HEK293 (cell line): ENCODE results near the gene PYROXD2.
A peak's percentile ranks its signal among the peaks of the same experiment; 100 is the strongest.

Experiments used
- CTCF ChIA-PET: fragments of 350-600 bp; formaldehyde crosslinking; extraction: SDS; loops from one replicate; lab custom pipeline; 2021; ENCODE audit warnings: antibody characterized with exemption; lab: Yijun Ruan, JAX
- POLR2A ChIA-PET: fragments of 300-600 bp; formaldehyde crosslinking; extraction: SDS; loops from one replicate; lab custom pipeline; 2020; ENCODE audit warnings: antibody characterized with exemption, inconsistent platforms; lab: Yijun Ruan, JAX
- H3K27ac ChIP-seq: fragments of 200-500 bp; sonication (Bioruptor generic); 2 replicates; pipeline ENCODE4 v1.5.1; 2014; ENCODE audit warnings: low read depth, low read length, control low read depth, inconsistent platforms; ENCODE audit errors: extremely low read depth
- H3K36me3 ChIP-seq, 2 experiments: fragments of 200-500 bp in 1 of 2; sonication (Bioruptor generic) in 1 of 2; 1 replicate in 1 of 2; 2 replicates in 1 of 2; pipeline ENCODE4 v1.5.1; 2014 to 2017; ENCODE audit warnings: inconsistent platforms in 2 of 2, low read length in 2 of 2; ENCODE audit not compliant: control insufficient read depth in 2 of 2, insufficient read depth in 1 of 2
- H3K4me1 ChIP-seq: fragments of 200-500 bp; sonication (Bioruptor generic); 2 replicates; pipeline ENCODE4 v1.5.1; 2014; ENCODE audit warnings: mild to moderate bottlenecking, low read length, inconsistent platforms; ENCODE audit not compliant: control insufficient read depth, insufficient read depth
- H3K4me3 ChIP-seq: 2 replicates; pipeline ENCODE4 v1.5.1; 2011; ENCODE audit warnings: low read depth, mild to moderate bottlenecking, control low read depth, low read length, moderate library complexity
- H3K9me3 ChIP-seq: fragments of 200-500 bp; sonication (Bioruptor generic); 2 replicates; pipeline ENCODE4 v1.5.1; 2014; ENCODE audit warnings: low read depth, low read length, inconsistent platforms; ENCODE audit not compliant: control insufficient read depth, insufficient read depth
- CTCF ChIP-seq: fragments of 450-650 bp; formaldehyde crosslinking; IDR thresholded peaks from 2 replicates; pipeline ENCODE4 v1.5.1; 2016; ENCODE audit warnings: missing biosample characterization, missing genetic modification characterization
- EGR2 ChIP-seq: fragments of 450-650 bp; formaldehyde crosslinking; IDR thresholded peaks from 2 replicates; pipeline ENCODE4 v1.5.1; 2016; ENCODE audit warnings: low read depth, missing biosample characterization, missing genetic modification characterization
- MZF1 ChIP-seq: fragments of 450-650 bp; formaldehyde crosslinking; IDR thresholded peaks from 2 replicates; pipeline ENCODE4 v1.5.1; 2017; ENCODE audit warnings: missing biosample characterization, missing genetic modification characterization, borderline replicate concordance
- SETDB1 ChIP-seq: IDR thresholded peaks from one replicate; pipeline ENCODE4 v1.6.1; 2017; ENCODE audit warnings: mild to moderate bottlenecking, low read length, moderate library complexity, mixed read lengths; ENCODE audit not compliant: insufficient read length
- SP2 ChIP-seq: fragments of 450-650 bp; formaldehyde crosslinking; IDR thresholded peaks from 2 replicates; pipeline ENCODE4 v1.5.1; 2016; ENCODE audit warnings: missing biosample characterization, missing genetic modification characterization
- SP3 ChIP-seq: fragments of 450-650 bp; formaldehyde crosslinking; IDR thresholded peaks from 2 replicates; pipeline ENCODE4 v1.5.1; 2016; ENCODE audit warnings: missing biosample characterization, missing genetic modification characterization
- ZBTB20 ChIP-seq: fragments of 450-650 bp; formaldehyde crosslinking; IDR thresholded peaks from 2 replicates; pipeline ENCODE4 v1.5.1; 2016; ENCODE audit warnings: missing biosample characterization, missing genetic modification characterization
- ZFHX2 ChIP-seq: fragments of 450-650 bp; formaldehyde crosslinking; conservative IDR thresholded peaks from 2 replicates; pipeline ENCODE4 v1.5.1; 2016; ENCODE audit warnings: missing biosample characterization, missing genetic modification characterization
- ZFP3 ChIP-seq: fragments of 450-650 bp; formaldehyde crosslinking; IDR thresholded peaks from 2 replicates; pipeline ENCODE4 v1.5.1; 2016; ENCODE audit warnings: low read depth, missing biosample characterization, missing genetic modification characterization
- ZNF121 ChIP-seq: fragments of 450-650 bp; formaldehyde crosslinking; IDR thresholded peaks from 2 replicates; pipeline ENCODE4 v1.5.1; 2016; ENCODE audit warnings: missing biosample characterization, missing genetic modification characterization
- ZNF140 ChIP-seq: fragments of 450-650 bp; formaldehyde crosslinking; IDR thresholded peaks from 2 replicates; pipeline ENCODE4 v1.5.1; 2016; ENCODE audit warnings: missing biosample characterization, missing genetic modification characterization
- ZNF19 ChIP-seq: fragments of 450-650 bp; formaldehyde crosslinking; IDR thresholded peaks from 2 replicates; pipeline ENCODE4; 2016; ENCODE audit warnings: missing biosample characterization, missing genetic modification characterization, low read depth
- ZNF214 ChIP-seq: fragments of 450-650 bp; formaldehyde crosslinking; IDR thresholded peaks from 2 replicates; pipeline ENCODE4 v1.5.1; 2017; ENCODE audit warnings: missing biosample characterization, mild to moderate bottlenecking, missing genetic modification characterization, borderline replicate concordance
- ZNF23 ChIP-seq: fragments of 450-650 bp; formaldehyde crosslinking; IDR thresholded peaks from 2 replicates; pipeline ENCODE4 v1.5.1; 2016; ENCODE audit warnings: missing biosample characterization, missing genetic modification characterization, borderline replicate concordance
- ZNF354C ChIP-seq: fragments of 450-650 bp; formaldehyde crosslinking; IDR thresholded peaks from 2 replicates; pipeline ENCODE4 v1.5.1; 2016; ENCODE audit warnings: missing biosample characterization, missing genetic modification characterization, low read depth, borderline replicate concordance
- ZNF362 ChIP-seq: fragments of 450-650 bp; formaldehyde crosslinking; IDR thresholded peaks from 2 replicates; pipeline ENCODE4 v1.5.1; 2016; ENCODE audit warnings: missing biosample characterization, missing genetic modification characterization
- ZNF37A ChIP-seq: fragments of 450-650 bp; IDR thresholded peaks from 2 replicates; pipeline ENCODE4 v1.5.1; 2018; ENCODE audit warnings: missing biosample characterization, missing genetic modification characterization
- ZNF555 ChIP-seq: fragments of 450-650 bp; formaldehyde crosslinking; conservative IDR thresholded peaks from 2 replicates; pipeline ENCODE4 v1.5.1; 2017; ENCODE audit warnings: missing biosample characterization, mild to moderate bottlenecking, missing genetic modification characterization, inconsistent platforms
- ZNF558 ChIP-seq: fragments of 450-650 bp; formaldehyde crosslinking; IDR thresholded peaks from 2 replicates; pipeline ENCODE4 v1.5.1; 2016; ENCODE audit warnings: missing biosample characterization, missing genetic modification characterization
- ZNF701 ChIP-seq: fragments of 450-650 bp; formaldehyde crosslinking; IDR thresholded peaks from 2 replicates; pipeline ENCODE4 v1.5.1; 2016; ENCODE audit warnings: missing biosample characterization, missing genetic modification characterization
- ZNF776 ChIP-seq: fragments of 450-650 bp; formaldehyde crosslinking; IDR thresholded peaks from 2 replicates; pipeline ENCODE4 v1.5.0; 2017; ENCODE audit warnings: missing biosample characterization, missing genetic modification characterization, borderline replicate concordance
- ZNF777 ChIP-seq: fragments of 450-650 bp; formaldehyde crosslinking; IDR thresholded peaks from 2 replicates; pipeline ENCODE4 v1.5.1; 2017; ENCODE audit warnings: missing biosample characterization, missing genetic modification characterization, borderline replicate concordance
- ZNF830 ChIP-seq: fragments of 450-650 bp; IDR thresholded peaks from 2 replicates; pipeline ENCODE4 v1.5.0; 2018; ENCODE audit warnings: missing biosample characterization, missing genetic modification characterization, low read depth, mild to moderate bottlenecking, moderate library complexity
- TF ChIP-seq, protein P1 (sequence below): fragments of 450-650 bp; IDR thresholded peaks from 2 replicates; pipeline ENCODE4 v1.5.1; 2018; ENCODE audit warnings: missing biosample characterization, mild to moderate bottlenecking, missing genetic modification characterization

PYROXD2 gene

DNA sequence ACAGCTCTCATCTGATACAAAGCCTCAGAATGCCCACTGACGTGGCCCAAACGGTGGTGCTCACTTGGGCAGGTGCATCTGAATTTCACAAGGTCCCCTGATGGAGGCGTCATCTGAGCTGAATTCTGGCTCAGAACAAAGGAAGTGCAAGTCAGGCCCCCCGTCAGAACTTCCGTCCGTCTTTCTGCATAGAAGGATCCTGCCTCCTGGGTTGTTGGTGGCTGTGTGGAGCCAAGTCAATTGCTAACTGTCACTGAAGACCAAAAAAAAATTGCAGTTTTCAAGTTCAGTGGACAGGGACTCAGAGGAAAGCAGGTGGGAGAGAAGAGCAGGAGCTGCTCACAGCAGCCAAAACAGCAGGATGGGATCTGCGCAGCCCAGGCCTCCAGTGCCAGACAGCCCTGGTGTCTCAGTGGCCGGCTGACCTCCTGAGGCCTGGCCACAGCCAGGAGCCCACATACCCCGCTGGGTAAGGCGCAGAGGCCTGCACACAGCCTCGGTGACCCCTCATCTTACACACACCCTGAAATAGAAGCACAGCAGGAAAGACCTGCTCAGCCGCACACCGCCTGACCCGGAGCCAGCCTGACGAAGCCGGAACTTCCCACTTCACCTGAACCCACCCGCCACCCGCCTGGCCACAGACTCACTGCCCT is 49.4 kb downstream of the PYROXD2 start (continued):
- TF ChIP-seq ZNF701 (tag by site-specific recombination) (no peak), ZNF777 (no peak)

GRCh38 chr10:98364432-98365102 is 50.4 kb downstream of the PYROXD2 start:
- ChIA-PET POLR2A (no interaction called here), CTCF (interaction anchor here (0.5 to 0.8 kb wide), 2 partner anchors 14 to 62 kb away, joined by 3 to 4 read pairs; no protein-coding TSS in a partner anchor)
- no peak overlapping the region for H3K27ac ChIP-seq
- TF ChIP-seq ZNF555 (no peak), EGR2 (tag by site-specific recombination) (peak; percentile 66), ZFHX2 (tag by site-specific recombination) (peak; percentile 68)
- TF ChIP-seq, all 188 proteins: peak for 2
- H3K36me3 ChIP-seq, result no peaks in the 10 kb centered on the region
- H3K9me3 ChIP-seq, result no peaks in the 10 kb centered on the region
- H3K4me3 ChIP-seq, result no peak overlapping the region
- H3K4me1 ChIP-seq, result no peaks in the 10 kb centered on the region

DNA sequence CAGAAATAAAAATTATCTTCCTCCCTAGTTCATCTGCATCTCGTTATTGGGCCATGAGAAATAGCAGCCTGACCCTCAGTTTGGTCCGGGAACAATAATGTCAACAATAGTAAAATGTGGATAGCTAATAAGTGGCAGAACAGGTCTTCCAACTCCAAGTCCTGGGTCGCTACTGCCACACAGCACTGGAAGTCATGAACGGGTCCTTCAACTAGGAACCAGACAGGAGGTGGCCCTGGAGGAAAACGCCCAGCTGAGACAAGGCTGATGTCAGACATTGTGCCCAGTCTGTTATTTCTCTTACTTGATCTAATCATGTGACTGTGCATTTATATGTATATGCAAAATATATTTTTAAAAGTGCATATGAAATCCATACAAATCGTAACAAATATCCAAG is 51.8 kb downstream of the PYROXD2 start:
- no peak for TF ChIP-seq ZNF121
- no peak for TF ChIP-seq ZNF214 (tag by site-specific recombination)
- TF ChIP-seq ZNF19 (tag by site-specific recombination), result no peak
- no peak for TF ChIP-seq ZNF23
- TF ChIP-seq MZF1 (tag by site-specific recombination), result no peak
- TF ChIP-seq, protein P1, sequence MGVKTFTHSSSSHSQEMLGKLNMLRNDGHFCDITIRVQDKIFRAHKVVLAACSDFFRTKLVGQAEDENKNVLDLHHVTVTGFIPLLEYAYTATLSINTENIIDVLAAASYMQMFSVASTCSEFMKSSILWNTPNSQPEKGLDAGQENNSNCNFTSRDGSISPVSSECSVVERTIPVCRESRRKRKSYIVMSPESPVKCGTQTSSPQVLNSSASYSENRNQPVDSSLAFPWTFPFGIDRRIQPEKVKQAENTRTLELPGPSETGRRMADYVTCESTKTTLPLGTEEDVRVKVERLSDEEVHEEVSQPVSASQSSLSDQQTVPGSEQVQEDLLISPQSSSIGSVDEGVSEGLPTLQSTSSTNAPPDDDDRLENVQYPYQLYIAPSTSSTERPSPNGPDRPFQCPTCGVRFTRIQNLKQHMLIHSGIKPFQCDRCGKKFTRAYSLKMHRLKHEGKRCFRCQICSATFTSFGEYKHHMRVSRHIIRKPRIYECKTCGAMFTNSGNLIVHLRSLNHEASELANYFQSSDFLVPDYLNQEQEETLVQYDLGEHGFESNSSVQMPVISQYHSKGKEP (tag by site-specific recombination), result no peak
- no peak for TF ChIP-seq ZNF830 (tag by site-specific recombination)
- no peak for TF ChIP-seq ZFP3 (tag by site-specific recombination)
- TF ChIP-seq, all 188 proteins: peak for 0
- ChIA-PET CTCF (no interaction called here), POLR2A (no interaction called here)
- no peaks in the 10 kb centered on the region for H3K36me3 ChIP-seq
- no peaks in the 10 kb centered on the region for H3K9me3 ChIP-seq
- no peak overlapping the region for H3K27ac ChIP-seq
- no peak overlapping the region for H3K4me3 ChIP-seq
- H3K4me1 ChIP-seq, result no peaks in the 10 kb centered on the region

DNA sequence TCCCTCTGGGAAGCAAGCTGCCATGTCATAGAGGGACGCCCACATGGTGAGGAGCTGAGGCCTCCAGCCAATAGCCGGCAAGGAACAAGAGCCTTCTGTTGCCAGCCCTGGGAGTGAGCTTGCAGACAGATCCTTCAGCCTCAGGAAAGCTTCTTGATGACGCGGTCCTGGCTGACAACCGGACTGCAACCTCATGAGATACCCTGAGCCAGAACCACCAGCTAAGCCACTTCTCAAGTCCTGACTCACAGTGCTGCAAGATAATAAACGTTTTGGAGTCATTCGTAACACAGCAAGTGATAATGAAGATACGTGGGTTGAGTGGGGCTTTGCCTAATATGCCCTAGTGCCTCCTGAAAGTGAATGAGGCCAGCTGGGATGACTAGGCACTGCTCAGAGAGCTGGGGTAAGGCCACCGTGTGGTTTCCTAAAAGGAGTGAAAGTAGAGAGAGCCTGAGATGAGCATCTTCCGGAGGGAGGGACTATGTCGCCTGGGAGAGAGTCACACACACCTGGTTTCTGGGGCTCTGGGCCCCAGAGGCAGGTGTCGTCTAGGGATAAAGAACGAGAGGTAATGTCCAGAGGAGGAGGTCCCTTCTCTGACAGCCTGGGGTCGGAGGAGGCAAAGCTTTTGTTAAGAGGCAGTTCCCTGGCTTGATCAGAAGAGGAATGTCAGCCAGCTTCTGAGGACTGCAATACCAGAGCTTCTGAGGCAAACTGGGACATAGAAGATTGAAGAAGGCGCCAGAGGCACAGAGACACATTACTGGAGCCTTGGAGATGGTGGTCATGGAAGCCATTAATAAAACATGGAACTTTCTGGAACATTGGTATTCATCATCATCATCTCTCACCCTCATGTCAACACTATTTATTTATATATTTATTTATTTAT is 53.6 kb downstream of the PYROXD2 start:
- Histone ChIP-seq H3K27ac (no peak overlapping the region), H3K9me3 (no peaks in the 10 kb centered on the region), H3K36me3 (no peaks in the 10 kb centered on the region), H3K4me1 (no peaks in the 10 kb centered on the region), H3K4me3 (no peak overlapping the region)
- TF ChIP-seq SETDB1 (no peak), SP3 (no peak), ZFP3 (tag by site-specific recombination) (no peak), ZNF140 (tag by site-specific recombination) (no peak), ZNF362 (tag by site-specific recombination) (no peak), ZNF354C (tag by site-specific recombination) (no peak), SP2 (tag by site-specific recombination) (no peak), CTCF (tag by site-specific recombination) (no peak), ZNF37A (no peak), ZNF558 (tag by site-specific recombination) (no peak), ZBTB20 (tag by site-specific recombination) (no peak), ZNF776 (tag by site-specific recombination) (no peak)
- ChIA-PET POLR2A (no interaction called here), CTCF (interaction anchor here (1.1 kb wide), 1 partner anchor 48 kb away, joined by 3 read pairs; no protein-coding TSS in a partner anchor)
